Transverse colon (tissue), 4 donors: ENCODE results near the gene SLC38A10.

Experiments used
- POLR2A ChIP-seq: fragments of 450-650 bp; IDR thresholded peaks from one replicate; pipeline ENCODE4 v1.6.1; 2016; ENCODE audit warnings: antibody characterized with exemption, mild to moderate bottlenecking, moderate library complexity
- POLR2AphosphoS5 ChIP-seq, 3 donors: sonication (generic); formaldehyde crosslinking; IDR thresholded peaks; one replicate each; pipeline ENCODE4 v1.6.1; 2016; ENCODE audit warnings: antibody characterized with exemption in 3 of 3
- TF ChIP-seq, protein P1 (sequence below), 5 experiments: fragments of 200-600 bp in 3 of 5; fragments of 450-650 bp in 2 of 5; sonication (generic) in 3 of 5; IDR thresholded peaks; 1 replicate in 2 of 5; 2 replicates in 3 of 5; pipeline ENCODE4 v1.5.1; 2016 to 2017; ENCODE audit warnings: antibody characterized with exemption in 5 of 5, inconsistent platforms in 3 of 5, mild to moderate bottlenecking in 2 of 5, moderate library complexity in 1 of 5

GRCh38 chr17:81238490-81238814 is 56.7 kb downstream of the SLC38A10 start:
- TF ChIP-seq, protein P1, sequence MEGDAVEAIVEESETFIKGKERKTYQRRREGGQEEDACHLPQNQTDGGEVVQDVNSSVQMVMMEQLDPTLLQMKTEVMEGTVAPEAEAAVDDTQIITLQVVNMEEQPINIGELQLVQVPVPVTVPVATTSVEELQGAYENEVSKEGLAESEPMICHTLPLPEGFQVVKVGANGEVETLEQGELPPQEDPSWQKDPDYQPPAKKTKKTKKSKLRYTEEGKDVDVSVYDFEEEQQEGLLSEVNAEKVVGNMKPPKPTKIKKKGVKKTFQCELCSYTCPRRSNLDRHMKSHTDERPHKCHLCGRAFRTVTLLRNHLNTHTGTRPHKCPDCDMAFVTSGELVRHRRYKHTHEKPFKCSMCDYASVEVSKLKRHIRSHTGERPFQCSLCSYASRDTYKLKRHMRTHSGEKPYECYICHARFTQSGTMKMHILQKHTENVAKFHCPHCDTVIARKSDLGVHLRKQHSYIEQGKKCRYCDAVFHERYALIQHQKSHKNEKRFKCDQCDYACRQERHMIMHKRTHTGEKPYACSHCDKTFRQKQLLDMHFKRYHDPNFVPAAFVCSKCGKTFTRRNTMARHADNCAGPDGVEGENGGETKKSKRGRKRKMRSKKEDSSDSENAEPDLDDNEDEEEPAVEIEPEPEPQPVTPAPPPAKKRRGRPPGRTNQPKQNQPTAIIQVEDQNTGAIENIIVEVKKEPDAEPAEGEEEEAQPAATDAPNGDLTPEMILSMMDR (IDR thresholded peaks at IDR 0.05): no peak
- no peak for TF ChIP-seq POLR2A
- TF ChIP-seq POLR2AphosphoS5 (IDR thresholded peaks at IDR 0.05): no peak
